ENCODE data around the gene CARD11.

The CARD11 gene

DNA sequence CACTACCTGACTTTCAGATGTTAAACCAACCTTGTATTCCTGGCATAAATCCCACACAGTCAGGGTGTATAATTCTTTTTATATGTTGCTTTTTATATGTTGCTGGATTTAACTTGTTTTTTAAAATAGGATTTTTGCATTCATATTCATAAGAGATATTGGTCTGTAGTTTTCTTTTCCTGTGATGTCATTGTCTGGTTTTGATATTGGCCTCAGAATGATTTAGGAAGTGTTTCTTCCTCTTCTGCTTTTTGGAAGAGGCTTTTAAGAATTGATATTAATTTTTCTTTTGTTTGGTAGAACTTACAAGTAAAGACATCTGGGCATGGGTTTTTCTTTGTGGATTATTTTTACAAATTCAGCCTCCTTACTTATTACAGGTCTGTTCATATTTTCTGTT lies 93.1 kb downstream of the CARD11 start:
- Histone ChIP-seq H3K79me2 (ENCODE audit: insufficient read depth, low read length) (no peaks in the 10 kb centered on the region), H4K20me1 (ENCODE audit: insufficient read depth, low read length, poor library complexity, severe bottlenecking) (no peaks in the 10 kb centered on the region), H3K4me1 (ENCODE audit: insufficient read depth, low read length, poor library complexity, severe bottlenecking) (peaks cover 5% of the 10 kb centered on the region), H3K9me2 (replicated peaks; ENCODE audit: low read depth, low read length) (no peaks in the 10 kb centered on the region), H3K4me3 (ENCODE audit: low read length, poor library complexity, severe bottlenecking) (no peak overlapping the region), H3K4me2 (ENCODE audit: low read depth, low read length, poor library complexity, severe bottlenecking) (no peak overlapping the region), H3K36me3 (ENCODE audit: insufficient read depth, low read length) (peaks cover 34% of the 10 kb centered on the region; the same call in 1 of the 2 replicates), H3F3A (ENCODE audit: low read depth) (no peaks in the 10 kb centered on the region), H2AFZ (ENCODE audit: low read length) (no peak overlapping the region), H3K9me3 (ENCODE audit: insufficient read depth, low read depth, low read length) (no peaks in the 10 kb centered on the region), H3K27me3 (ENCODE audit: insufficient read depth, low read length, poor library complexity, severe bottlenecking) (no peaks in the 10 kb centered on the region), H3K9ac (ENCODE audit: low read depth, low read length, poor library complexity, severe bottlenecking) (no peak overlapping the region)
- no peak for TF ChIP-seq EZH2phosphoT487 (IDR thresholded peaks at IDR 0.05; ENCODE audit: borderline replicate concordance)
- TF ChIP-seq, protein P1, sequence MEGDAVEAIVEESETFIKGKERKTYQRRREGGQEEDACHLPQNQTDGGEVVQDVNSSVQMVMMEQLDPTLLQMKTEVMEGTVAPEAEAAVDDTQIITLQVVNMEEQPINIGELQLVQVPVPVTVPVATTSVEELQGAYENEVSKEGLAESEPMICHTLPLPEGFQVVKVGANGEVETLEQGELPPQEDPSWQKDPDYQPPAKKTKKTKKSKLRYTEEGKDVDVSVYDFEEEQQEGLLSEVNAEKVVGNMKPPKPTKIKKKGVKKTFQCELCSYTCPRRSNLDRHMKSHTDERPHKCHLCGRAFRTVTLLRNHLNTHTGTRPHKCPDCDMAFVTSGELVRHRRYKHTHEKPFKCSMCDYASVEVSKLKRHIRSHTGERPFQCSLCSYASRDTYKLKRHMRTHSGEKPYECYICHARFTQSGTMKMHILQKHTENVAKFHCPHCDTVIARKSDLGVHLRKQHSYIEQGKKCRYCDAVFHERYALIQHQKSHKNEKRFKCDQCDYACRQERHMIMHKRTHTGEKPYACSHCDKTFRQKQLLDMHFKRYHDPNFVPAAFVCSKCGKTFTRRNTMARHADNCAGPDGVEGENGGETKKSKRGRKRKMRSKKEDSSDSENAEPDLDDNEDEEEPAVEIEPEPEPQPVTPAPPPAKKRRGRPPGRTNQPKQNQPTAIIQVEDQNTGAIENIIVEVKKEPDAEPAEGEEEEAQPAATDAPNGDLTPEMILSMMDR (conservative IDR thresholded peaks at IDR 0.05; ENCODE audit: low read length): no peak

DNA sequence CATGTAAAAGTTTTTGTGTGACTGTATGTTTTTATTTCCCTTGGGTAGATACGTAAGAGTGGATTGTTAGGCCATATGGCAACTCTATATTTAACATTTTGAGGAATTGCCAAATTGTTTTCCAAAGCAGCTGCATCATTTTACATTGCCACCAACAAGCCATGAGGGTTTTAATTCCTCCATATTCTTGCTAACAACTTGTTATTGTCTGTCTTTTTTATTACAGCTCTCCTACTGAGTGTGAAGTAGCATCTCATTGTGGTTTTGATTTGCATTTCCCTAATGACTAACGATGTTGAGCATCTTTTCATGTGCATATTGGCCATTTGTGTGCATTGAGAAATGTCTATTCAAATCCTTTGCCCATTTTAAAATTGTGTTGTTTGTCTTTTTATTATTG lies 94.9 kb downstream of the CARD11 start:
- H3K36me3 ChIP-seq (ENCODE audit: insufficient read depth, low read length): peaks cover 36% of the 10 kb centered on the region; the same call in 1 of the 2 replicates
- H2AFZ ChIP-seq (ENCODE audit: low read length): no peak overlapping the region
- H3K79me2 ChIP-seq (ENCODE audit: insufficient read depth, low read length): no peaks in the 10 kb centered on the region
- H3K9ac ChIP-seq (ENCODE audit: low read depth, low read length, poor library complexity, severe bottlenecking): no peak overlapping the region
- H3K9me2 ChIP-seq (replicated peaks; ENCODE audit: low read depth, low read length): no peaks in the 10 kb centered on the region
- no peaks in the 10 kb centered on the region for H3K4me1 ChIP-seq (ENCODE audit: insufficient read depth, low read length, poor library complexity, severe bottlenecking)
- no peak overlapping the region for H3K4me2 ChIP-seq (ENCODE audit: low read depth, low read length, poor library complexity, severe bottlenecking)
- no peaks in the 10 kb centered on the region for H3K27me3 ChIP-seq (ENCODE audit: insufficient read depth, low read length, poor library complexity, severe bottlenecking)
- no peak overlapping the region for H3K4me3 ChIP-seq (ENCODE audit: low read length, poor library complexity, severe bottlenecking)
- H4K20me1 ChIP-seq (ENCODE audit: insufficient read depth, low read length, poor library complexity, severe bottlenecking): no peaks in the 10 kb centered on the region
- H3K9me3 ChIP-seq (ENCODE audit: insufficient read depth, low read depth, low read length): no peaks in the 10 kb centered on the region
- no peaks in the 10 kb centered on the region for H3F3A ChIP-seq (ENCODE audit: low read depth)
- TF ChIP-seq, protein P1 (conservative IDR thresholded peaks at IDR 0.05; ENCODE audit: low read length): no peak
- TF ChIP-seq EZH2phosphoT487 (IDR thresholded peaks at IDR 0.05; ENCODE audit: borderline replicate concordance): no peak

DNA sequence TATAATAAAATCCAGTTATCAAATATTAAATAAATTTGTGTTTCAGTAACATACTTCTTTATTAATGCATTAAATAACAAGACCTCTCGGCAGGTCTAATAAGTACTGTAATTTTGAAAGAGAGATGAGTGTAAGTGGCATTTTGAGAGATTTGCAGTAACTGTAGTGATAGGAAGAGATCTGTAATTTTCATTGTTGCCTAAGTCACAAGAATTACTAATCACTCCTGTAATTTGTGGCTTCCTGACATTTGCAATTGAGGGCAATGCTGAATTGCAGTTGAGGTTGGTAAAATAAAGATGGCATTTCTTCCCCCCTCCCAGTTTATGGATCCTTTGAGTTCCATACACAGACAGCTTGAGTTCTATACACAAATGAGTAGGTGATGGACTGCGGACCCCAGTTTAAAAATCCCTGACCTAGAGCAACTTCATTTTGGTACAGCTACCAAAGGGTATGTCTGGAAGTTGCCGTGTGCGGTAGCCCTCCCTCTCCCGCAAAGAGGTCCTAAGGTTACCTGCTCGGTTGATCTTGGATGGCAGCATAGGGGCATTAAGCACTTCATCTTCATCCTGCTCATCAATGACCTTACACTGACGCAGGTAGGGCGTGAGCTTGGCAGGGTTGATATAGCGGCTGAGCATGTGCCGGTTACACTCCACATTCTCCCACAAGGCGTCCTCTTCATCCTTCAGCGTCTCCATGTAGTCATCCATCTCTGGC lies 96.4 kb downstream of the CARD11 start:
- Histone ChIP-seq H3K9ac (ENCODE audit: low read depth, low read length, poor library complexity, severe bottlenecking) (no peak overlapping the region), H3K79me2 (ENCODE audit: insufficient read depth, low read length) (no peaks in the 10 kb centered on the region), H3K9me2 (replicated peaks; ENCODE audit: low read depth, low read length) (no peaks in the 10 kb centered on the region), H4K20me1 (ENCODE audit: insufficient read depth, low read length, poor library complexity, severe bottlenecking) (no peaks in the 10 kb centered on the region), H3K9me3 (ENCODE audit: insufficient read depth, low read depth, low read length) (no peaks in the 10 kb centered on the region), H3F3A (ENCODE audit: low read depth) (no peaks in the 10 kb centered on the region), H3K36me3 (ENCODE audit: insufficient read depth, low read length) (peaks cover 49% of the 10 kb centered on the region; the same call in 1 of the 2 replicates), H2AFZ (ENCODE audit: low read length) (no peak overlapping the region), H3K4me3 (ENCODE audit: low read length, poor library complexity, severe bottlenecking) (no peak overlapping the region), H3K27me3 (ENCODE audit: insufficient read depth, low read length, poor library complexity, severe bottlenecking) (no peaks in the 10 kb centered on the region), H3K4me1 (ENCODE audit: insufficient read depth, low read length, poor library complexity, severe bottlenecking) (no peaks in the 10 kb centered on the region), H3K4me2 (ENCODE audit: low read depth, low read length, poor library complexity, severe bottlenecking) (no peak overlapping the region)
- no peak for TF ChIP-seq EZH2phosphoT487 (IDR thresholded peaks at IDR 0.05; ENCODE audit: borderline replicate concordance)
- TF ChIP-seq, protein P1 (conservative IDR thresholded peaks at IDR 0.05; ENCODE audit: low read length): no peak
